ENCODE results near the gene RALY.
"Not testable (repeated sequence)": the region's sequence is repeated elsewhere in the genome, so short reads cannot be mapped to it uniquely, and the experiment has no call there.

The RALY gene

GRCh38 chr20:34105978-34106675 is 112.4 kb downstream of the RALY start:
- DNase-seq (ENCODE audit: low read depth), result no peak

GRCh38 chr20:34108616-34109174 is 115.0 kb downstream of the RALY start:
- DNase-seq (ENCODE audit: low read depth), result no peak

GRCh38 chr20:34109442-34109841 is 115.7 kb downstream of the RALY start:
- DNase-seq (ENCODE audit: low read depth), result no peak

- no peak for DNase-seq (ENCODE audit: low read depth)
These were observed 116.5 kb downstream of the RALY start for GRCh38 chr20:34110025-34110744.

- DNase-seq (ENCODE audit: low read depth), result peak; percentile 37
These were observed 117.3 kb downstream of the RALY start for GRCh38 chr20:34110745-34111641.

- peak; percentile 95 for DNase-seq (ENCODE audit: low read depth)
These were observed 118.2 kb downstream of the RALY start, which contains the start of gene EIF2S2 for GRCh38 chr20:34111702-34112599. Gene EIF2S2 (minus strand): TSS chr20:34112243. CDS start chr20:34112110, 133 bp downstream.

GRCh38 chr20:34112600-34113101 is 118.9 kb downstream of the RALY start:
- no peak for DNase-seq (ENCODE audit: low read depth)

GRCh38 chr20:34114809-34115208 is 121.1 kb downstream of the RALY start:
- DNase-seq (ENCODE audit: low read depth), result no peak

GRCh38 chr20:34115232-34115631 is 121.5 kb downstream of the RALY start:
- no peak for DNase-seq (ENCODE audit: low read depth)

- DNase-seq (ENCODE audit: low read depth), result no peak
These were observed 126.5 kb downstream of the RALY start for GRCh38 chr20:34120213-34120612.

GRCh38 chr20:34122274-34122980 is 128.7 kb downstream of the RALY start:
- DNase-seq (ENCODE audit: low read depth), result no peak

- no peak for DNase-seq (ENCODE audit: low read depth)
These were observed 129.6 kb downstream of the RALY start for GRCh38 chr20:34123309-34123708.

GRCh38 chr20:34124469-34125249 is 130.9 kb downstream of the RALY start:
- DNase-seq (ENCODE audit: low read depth), result no peak

GRCh38 chr20:34127792-34128191 is 134.1 kb downstream of the RALY start:
- no peak for DNase-seq (ENCODE audit: low read depth)

GRCh38 chr20:34129518-34130162 is 135.9 kb downstream of the RALY start:
- DNase-seq (ENCODE audit: low read depth), result peak; percentile 55

GRCh38 chr20:34131491-34131890 is 137.8 kb downstream of the RALY start:
- DNase-seq (ENCODE audit: low read depth), result no peak

GRCh38 chr20:34132491-34132890 is 138.8 kb downstream of the RALY start:
- not testable (repeated sequence) for DNase-seq (ENCODE audit: low read depth)

GRCh38 chr20:34132943-34133342 is 139.2 kb downstream of the RALY start:
- DNase-seq (ENCODE audit: low read depth), result not testable (repeated sequence)

GRCh38 chr20:34133365-34133860 is 139.7 kb downstream of the RALY start:
- not testable (repeated sequence) for DNase-seq (ENCODE audit: low read depth)
